ENCODE results near the gene JAG1. TPM values are rescaled to one million over a fixed set of nuclear protein-coding genes. Genes with fewer than 3 reads are reported as not detected.

Gene JAG1
- total RNA-seq, 1 donor from 2014 or later: 132 TPM

DNA sequence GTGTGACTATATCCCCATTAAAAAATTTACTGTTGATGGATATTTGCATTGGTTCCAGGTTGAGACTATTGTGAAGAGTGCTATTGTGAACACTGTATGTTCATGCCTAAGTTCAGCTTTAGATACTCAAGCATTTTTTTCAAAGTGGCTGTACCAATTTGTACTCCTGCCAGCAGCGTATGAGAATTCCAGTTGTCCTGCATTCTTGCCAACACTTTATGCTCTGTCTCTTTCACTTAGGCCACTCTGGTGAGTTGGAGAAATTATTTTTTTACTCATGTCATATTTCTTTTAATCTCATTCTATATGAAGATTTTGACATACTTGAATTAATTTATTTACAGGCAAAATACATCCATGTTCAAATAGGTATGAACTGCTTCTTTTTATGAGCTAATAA lies 76.2 kb downstream of the JAG1 start:
- H3K36me3 ChIP-seq (ENCODE audit: control insufficient read depth, insufficient read depth, low read length): no peaks in the 10 kb centered on the region
- no peak for DNase-seq (ENCODE audit: low read depth)
- no peak overlapping the region for H3K4me3 ChIP-seq (ENCODE audit: low read depth, low read length)
- no peaks in the 10 kb centered on the region for H3K27me3 ChIP-seq (ENCODE audit: control insufficient read depth, insufficient read depth, low read length)
- TF ChIP-seq, protein P1, sequence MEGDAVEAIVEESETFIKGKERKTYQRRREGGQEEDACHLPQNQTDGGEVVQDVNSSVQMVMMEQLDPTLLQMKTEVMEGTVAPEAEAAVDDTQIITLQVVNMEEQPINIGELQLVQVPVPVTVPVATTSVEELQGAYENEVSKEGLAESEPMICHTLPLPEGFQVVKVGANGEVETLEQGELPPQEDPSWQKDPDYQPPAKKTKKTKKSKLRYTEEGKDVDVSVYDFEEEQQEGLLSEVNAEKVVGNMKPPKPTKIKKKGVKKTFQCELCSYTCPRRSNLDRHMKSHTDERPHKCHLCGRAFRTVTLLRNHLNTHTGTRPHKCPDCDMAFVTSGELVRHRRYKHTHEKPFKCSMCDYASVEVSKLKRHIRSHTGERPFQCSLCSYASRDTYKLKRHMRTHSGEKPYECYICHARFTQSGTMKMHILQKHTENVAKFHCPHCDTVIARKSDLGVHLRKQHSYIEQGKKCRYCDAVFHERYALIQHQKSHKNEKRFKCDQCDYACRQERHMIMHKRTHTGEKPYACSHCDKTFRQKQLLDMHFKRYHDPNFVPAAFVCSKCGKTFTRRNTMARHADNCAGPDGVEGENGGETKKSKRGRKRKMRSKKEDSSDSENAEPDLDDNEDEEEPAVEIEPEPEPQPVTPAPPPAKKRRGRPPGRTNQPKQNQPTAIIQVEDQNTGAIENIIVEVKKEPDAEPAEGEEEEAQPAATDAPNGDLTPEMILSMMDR (IDR thresholded peaks at IDR 0.05; ENCODE audit: insufficient read depth, low read length, poor library complexity, severe bottlenecking): no peak

DNA sequence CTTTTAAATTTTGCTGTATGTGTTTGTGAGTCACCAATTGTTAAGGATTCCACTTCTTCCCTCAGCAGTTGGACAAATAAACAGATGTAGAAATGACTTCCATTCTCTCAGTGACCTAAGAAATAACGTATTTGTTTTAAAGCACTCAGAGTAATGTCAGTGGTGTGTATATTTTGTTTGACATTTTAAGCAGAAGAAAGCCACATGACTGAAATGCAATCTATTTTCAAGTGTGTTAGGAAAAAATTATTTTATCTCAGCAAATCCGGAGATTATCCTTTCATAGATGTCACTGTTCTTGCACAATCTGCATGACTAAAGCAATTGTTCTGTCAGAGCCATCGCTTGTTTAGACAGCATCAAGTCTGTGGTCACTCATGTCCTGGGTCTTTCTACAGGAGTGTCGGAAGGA lies 77.1 kb downstream of the JAG1 start:
- no peaks in the 10 kb centered on the region for H3K27me3 ChIP-seq (ENCODE audit: control insufficient read depth, insufficient read depth, low read length)
- no peaks in the 10 kb centered on the region for H3K36me3 ChIP-seq (ENCODE audit: control insufficient read depth, insufficient read depth, low read length)
- TF ChIP-seq, protein P1 (IDR thresholded peaks at IDR 0.05; ENCODE audit: insufficient read depth, low read length, poor library complexity, severe bottlenecking): no peak
- DNase-seq (ENCODE audit: low read depth): no peak
- no peak overlapping the region for H3K4me3 ChIP-seq (ENCODE audit: low read depth, low read length)

DNA sequence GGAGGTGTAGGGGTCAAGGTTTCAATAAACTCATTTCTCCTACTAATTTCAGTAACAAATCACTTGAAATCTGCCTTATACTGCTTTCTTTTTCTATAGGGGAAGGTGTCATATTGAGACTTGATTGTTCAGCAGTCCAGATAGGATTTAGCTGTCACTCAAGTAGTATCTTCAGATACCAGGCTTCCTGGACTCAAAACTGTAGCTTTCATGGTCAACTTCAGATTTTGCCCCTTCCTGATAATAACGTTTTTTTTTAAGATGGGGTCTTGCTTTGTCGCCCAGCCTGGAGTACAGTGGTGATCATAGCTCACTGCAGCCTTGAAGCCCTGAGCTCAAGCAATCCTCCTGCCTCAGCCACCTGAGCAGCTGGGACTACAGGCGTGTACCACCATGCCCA lies 77.8 kb downstream of the JAG1 start:
- DNase-seq (ENCODE audit: low read depth): no peak
- Histone ChIP-seq H3K4me3 (ENCODE audit: low read depth, low read length) (no peak overlapping the region), H3K36me3 (ENCODE audit: control insufficient read depth, insufficient read depth, low read length) (no peaks in the 10 kb centered on the region), H3K27me3 (ENCODE audit: control insufficient read depth, insufficient read depth, low read length) (no peaks in the 10 kb centered on the region)
- TF ChIP-seq, protein P1 (IDR thresholded peaks at IDR 0.05; ENCODE audit: insufficient read depth, low read length, poor library complexity, severe bottlenecking): no peak

DNA sequence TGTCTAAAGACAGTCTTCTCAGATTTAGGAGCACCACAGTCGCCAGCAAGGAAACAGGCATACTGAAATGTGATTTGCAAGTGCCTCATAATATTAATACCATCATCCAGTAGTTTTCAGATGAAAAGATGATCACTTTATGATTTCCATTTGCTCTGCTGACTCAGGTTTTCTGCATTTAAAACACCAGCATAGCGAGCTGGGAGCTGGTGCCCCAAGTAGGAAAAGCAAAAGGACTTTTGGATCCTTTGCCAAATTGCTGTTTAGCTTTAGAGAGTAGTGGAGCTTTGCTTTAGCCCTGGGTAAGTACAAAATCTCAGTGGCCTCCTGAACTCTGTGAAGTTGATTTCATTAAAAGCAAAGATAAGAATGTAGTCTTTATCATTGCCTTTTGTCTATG lies 78.5 kb downstream of the JAG1 start:
- TF ChIP-seq, protein P1 (IDR thresholded peaks at IDR 0.05; ENCODE audit: insufficient read depth, low read length, poor library complexity, severe bottlenecking): no peak
- no peak for DNase-seq (ENCODE audit: low read depth)
- no peaks in the 10 kb centered on the region for H3K27me3 ChIP-seq (ENCODE audit: control insufficient read depth, insufficient read depth, low read length)

DNA sequence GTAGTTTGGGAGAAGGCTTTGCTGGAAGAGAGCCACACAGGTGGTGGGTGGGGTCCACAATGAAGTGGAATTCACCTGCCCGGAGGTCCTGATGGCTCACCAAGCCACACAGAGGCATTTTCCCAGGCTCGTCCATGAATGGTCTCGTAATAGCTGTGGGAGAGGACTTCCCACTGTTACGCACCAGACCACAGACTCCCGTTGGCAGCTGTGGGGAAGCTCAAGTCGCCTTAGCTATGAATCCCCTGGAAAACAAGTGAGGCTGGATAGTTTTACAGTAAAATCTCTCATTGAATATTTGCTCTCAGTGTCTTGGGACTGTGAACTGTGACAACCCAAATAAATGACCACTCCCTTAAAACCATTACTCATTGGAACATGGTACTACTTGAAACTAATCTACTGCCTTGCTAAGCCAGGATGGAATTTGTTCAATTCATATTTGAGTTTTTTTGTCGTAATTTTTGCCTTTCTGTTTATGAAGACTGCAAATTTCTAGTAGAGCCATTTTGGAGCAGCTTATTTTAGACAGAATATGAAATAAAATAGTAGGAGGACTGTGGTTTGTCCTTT lies 79.4 kb downstream of the JAG1 start:
- Histone ChIP-seq H3K36me3 (ENCODE audit: control insufficient read depth, insufficient read depth, low read length) (no peaks in the 10 kb centered on the region), H3K27me3 (ENCODE audit: control insufficient read depth, insufficient read depth, low read length) (no peaks in the 10 kb centered on the region), H3K4me3 (ENCODE audit: low read depth, low read length) (no peak overlapping the region)
- DNase-seq (ENCODE audit: low read depth): no peak
- TF ChIP-seq, protein P1 (IDR thresholded peaks at IDR 0.05; ENCODE audit: insufficient read depth, low read length, poor library complexity, severe bottlenecking): no peak

More for the DNA sequence above, 78.5 kb downstream of the JAG1 start:
- Histone ChIP-seq H3K4me3 (ENCODE audit: low read depth, low read length) (no peak overlapping the region), H3K36me3 (ENCODE audit: control insufficient read depth, insufficient read depth, low read length) (no peaks in the 10 kb centered on the region)

DNA sequence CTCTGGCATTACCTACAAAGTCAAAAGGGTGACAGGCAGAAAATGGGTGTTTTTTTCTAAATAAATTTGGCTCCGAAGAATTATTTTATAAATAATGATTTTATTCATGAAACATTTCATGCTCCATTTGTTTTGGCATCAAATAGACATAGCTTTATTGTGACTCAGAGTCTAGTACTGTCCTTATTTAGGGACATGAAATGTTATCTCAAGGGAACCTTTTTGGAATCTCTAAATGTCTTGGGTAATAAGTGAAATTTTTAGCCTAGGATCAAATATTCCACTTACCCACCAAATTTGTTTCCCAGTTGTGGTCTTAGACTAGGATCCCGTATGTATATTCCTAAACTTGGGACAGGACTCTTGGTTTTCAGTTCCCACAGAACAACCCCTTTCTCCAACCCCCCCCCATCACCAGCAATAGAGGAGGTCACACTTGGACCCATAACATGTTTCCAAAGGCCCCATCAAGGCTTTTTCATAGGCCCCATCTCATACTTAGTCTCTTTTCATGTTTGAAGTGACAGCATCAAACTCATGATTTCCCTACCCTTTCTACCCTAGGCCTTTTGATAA lies 81.8 kb downstream of the JAG1 start:
- no peak for DNase-seq (ENCODE audit: low read depth)
- TF ChIP-seq, protein P1 (IDR thresholded peaks at IDR 0.05; ENCODE audit: insufficient read depth, low read length, poor library complexity, severe bottlenecking): no peak
- Histone ChIP-seq H3K4me3 (ENCODE audit: low read depth, low read length) (no peak overlapping the region), H3K27me3 (ENCODE audit: control insufficient read depth, insufficient read depth, low read length) (no peaks in the 10 kb centered on the region), H3K36me3 (ENCODE audit: control insufficient read depth, insufficient read depth, low read length) (no peaks in the 10 kb centered on the region)
